ENCODE results near the gene MAMLD1.
"Not testable (repeated sequence)": the region's sequence is repeated elsewhere in the genome, so short reads cannot be mapped to it uniquely, and the experiment has no call there.

The MAMLD1 gene

DNA sequence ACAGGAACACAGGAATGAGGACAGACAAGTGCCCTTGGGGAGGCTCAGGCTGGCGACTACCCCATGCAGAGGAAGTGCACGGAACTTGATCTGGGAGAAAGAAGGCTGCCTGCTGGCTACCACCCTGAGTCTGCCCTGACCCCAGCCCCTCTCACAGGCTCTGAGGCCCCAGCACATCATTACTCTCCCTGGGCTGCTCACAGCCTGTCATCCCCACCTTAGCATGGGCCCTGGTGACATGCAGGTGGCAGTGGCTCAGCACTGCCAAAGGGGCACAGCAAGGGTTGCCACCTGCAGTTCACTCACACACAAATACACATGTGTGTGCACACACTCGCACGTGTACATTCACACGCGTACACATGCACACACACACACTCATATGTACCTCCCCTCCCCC, 26.1 kb upstream of the MAMLD1 start:
- no peak overlapping the region for H3K4me3 ChIP-seq (ENCODE audit: low read length)
- TF ChIP-seq, protein P1, sequence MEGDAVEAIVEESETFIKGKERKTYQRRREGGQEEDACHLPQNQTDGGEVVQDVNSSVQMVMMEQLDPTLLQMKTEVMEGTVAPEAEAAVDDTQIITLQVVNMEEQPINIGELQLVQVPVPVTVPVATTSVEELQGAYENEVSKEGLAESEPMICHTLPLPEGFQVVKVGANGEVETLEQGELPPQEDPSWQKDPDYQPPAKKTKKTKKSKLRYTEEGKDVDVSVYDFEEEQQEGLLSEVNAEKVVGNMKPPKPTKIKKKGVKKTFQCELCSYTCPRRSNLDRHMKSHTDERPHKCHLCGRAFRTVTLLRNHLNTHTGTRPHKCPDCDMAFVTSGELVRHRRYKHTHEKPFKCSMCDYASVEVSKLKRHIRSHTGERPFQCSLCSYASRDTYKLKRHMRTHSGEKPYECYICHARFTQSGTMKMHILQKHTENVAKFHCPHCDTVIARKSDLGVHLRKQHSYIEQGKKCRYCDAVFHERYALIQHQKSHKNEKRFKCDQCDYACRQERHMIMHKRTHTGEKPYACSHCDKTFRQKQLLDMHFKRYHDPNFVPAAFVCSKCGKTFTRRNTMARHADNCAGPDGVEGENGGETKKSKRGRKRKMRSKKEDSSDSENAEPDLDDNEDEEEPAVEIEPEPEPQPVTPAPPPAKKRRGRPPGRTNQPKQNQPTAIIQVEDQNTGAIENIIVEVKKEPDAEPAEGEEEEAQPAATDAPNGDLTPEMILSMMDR (conservative IDR thresholded peaks at IDR 0.05; ENCODE audit: low read depth, low read length), result no peak
- no peak for DNase-seq (ENCODE audit: low read depth)

DNA sequence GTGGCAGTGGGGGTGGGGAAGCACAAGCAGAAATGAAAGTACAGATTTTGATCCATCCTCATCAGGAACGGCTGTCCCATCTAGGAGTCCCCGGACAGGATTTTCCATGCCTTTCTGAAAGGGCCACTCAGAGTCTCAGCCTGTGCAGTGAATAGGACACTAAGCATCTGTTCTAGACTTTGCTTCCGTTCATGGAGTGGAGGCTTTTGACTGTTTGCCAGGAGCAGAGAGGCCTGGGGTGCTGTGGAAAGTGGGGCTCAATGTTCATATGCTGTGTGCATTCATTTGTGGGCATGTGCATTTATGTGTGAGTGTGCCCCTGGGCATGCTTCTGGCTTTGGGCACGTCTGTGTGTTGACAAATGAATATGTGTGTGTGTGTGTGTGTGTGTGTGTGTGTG, 25.6 kb upstream of the MAMLD1 start:
- H3K4me3 ChIP-seq (ENCODE audit: low read length), result no peak overlapping the region
- no peak for DNase-seq (ENCODE audit: low read depth)
- TF ChIP-seq, protein P1 (conservative IDR thresholded peaks at IDR 0.05; ENCODE audit: low read depth, low read length), result no peak

DNA sequence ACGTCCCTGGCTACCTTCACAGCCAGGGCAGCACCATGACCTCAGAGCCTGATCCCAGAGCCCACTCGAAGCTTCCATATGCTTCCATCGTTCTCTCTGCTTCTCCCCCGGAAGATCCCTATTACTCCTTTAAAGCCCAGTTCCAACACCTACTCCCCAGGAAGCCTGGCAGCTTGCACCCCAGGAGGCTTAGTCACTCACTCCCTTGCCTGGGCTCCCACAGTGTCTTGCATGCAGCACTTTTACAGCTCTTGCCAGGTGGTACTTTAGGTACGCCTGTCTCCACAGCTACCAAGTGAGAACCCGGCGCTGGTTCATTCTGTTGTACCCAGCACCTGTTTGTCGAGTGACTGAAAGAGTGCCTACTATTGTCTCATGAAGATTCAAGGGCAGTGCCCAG, 24.5 kb upstream of the MAMLD1 start:
- TF ChIP-seq, protein P1 (conservative IDR thresholded peaks at IDR 0.05; ENCODE audit: low read depth, low read length), result no peak
- no peak for DNase-seq (ENCODE audit: low read depth)
- H3K4me3 ChIP-seq (ENCODE audit: low read length), result no peak overlapping the region

DNA sequence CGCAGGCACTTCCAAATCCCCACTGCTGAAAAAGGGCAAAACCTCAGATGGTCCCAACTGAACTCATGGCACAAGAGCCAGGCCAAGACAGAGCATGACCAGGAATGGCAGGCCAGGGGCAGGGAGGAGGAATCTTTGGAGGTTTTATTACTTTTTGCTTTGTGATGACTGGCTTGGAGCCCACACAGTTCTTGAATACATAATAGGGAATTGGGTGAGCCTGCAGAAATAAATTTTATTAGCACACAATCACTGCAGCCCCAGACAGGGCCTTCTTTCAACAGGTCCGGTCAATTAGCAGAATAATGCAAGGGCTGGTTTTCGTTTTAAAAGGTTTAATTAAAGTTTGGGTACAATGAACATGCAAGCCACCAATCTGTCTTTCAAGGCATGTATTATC, 23.4 kb upstream of the MAMLD1 start:
- TF ChIP-seq, protein P1 (conservative IDR thresholded peaks at IDR 0.05; ENCODE audit: low read depth, low read length), result no peak
- no peak overlapping the region for H3K4me3 ChIP-seq (ENCODE audit: low read length)
- DNase-seq (ENCODE audit: low read depth), result no peak

DNA sequence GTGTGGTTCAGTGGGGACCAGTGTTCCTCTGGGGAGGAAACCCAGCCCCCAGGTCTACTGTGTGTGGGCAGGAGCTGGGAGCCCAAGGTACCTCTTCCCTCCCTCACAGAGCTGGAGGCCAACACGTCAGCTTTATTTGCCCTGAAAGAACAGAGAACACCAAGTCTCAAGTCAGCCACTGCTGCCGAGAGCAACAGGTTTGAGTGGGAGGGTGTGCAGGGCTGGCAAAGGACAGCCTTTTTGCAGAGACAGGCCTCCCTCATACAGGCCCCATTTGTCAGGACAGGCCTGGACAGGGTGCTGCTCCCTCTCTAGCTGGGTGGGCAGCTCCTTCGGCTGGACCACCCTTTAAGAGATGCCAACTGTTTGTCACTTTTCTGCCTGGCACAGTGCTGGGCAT, 22.8 kb upstream of the MAMLD1 start:
- H3K4me3 ChIP-seq (ENCODE audit: low read length); DNase-seq (ENCODE audit: low read depth): not testable (repeated sequence)

DNA sequence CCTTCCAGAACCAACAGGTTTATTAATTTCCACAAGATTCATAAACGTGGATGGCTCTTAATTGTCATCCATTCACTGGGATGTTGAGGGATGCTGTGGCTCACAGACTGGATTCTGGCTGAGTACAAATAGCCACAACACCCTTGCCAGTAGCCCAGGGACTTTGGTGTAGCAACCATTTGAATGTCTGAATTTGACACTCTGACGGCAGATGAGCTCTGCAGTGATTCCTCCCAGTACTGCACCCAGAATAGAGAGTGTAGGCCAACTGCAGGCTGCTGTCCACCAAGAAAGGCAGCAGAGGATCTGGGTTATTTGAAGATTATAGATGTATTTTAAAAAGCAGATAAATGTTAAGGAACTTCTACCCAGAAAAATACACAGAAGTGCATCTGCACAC, 15.6 kb upstream of the MAMLD1 start:
- H3K4me3 ChIP-seq (ENCODE audit: low read length), result no peak overlapping the region
- DNase-seq (ENCODE audit: low read depth), result no peak
- TF ChIP-seq, protein P1 (conservative IDR thresholded peaks at IDR 0.05; ENCODE audit: low read depth, low read length), result no peak

DNA sequence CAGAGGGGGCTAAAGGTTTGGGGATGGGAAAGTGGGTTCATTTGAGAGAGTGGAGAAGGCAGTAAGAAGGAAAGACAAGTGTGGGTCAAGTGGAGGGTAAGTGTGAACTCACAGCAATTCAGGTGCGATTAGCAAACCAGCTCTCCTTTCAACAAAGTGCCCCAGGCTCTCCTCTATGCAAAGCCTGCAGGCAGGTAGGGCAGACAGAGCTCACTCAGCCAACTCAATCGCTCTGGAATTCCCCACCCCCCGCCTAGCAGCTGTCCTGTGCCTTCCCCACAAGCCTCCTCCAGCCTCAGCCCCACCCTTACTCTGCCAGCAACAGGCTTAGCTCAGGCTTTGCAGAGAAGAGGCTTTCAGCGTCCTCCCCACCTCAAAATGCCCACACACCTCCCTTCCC, 14.8 kb upstream of the MAMLD1 start:
- H3K4me3 ChIP-seq (ENCODE audit: low read length), result no peak overlapping the region
- DNase-seq (ENCODE audit: low read depth), result no peak
- TF ChIP-seq, protein P1 (conservative IDR thresholded peaks at IDR 0.05; ENCODE audit: low read depth, low read length), result no peak

DNA sequence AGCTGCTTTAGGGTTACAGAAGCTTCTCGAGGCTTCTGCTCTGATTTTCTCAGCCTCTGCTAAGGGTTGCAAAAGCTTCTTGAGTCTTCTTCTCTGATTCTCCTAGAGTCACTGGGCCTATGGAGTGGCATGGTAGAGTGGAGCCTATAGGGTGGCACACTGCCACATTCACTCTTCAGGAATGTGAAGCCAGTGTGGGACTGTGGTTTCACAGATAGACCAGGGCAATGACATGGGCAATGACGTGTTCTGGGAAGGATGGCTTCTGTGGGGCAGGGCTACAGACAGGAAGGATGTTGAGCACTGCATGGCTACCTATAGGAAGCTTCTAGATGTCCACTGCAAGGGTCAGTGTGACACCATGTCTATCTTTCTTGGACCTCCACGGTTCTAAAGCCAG, 11.0 kb upstream of the MAMLD1 start:
- DNase-seq (ENCODE audit: low read depth), result no peak
- H3K4me3 ChIP-seq (ENCODE audit: low read length), result no peak overlapping the region
- TF ChIP-seq, protein P1 (conservative IDR thresholded peaks at IDR 0.05; ENCODE audit: low read depth, low read length), result no peak
